SK-N-SH (cell line): ENCODE results near the gene TMEM179. TPM values are rescaled to one million over a fixed set of nuclear protein-coding genes. Genes with fewer than 3 reads are reported as not detected.

Source experiments
- CTCF ChIA-PET: fragments of 300-600, 350-600 bp; formaldehyde crosslinking; extraction: SDS; loops from one replicate; lab custom pipeline; 2021; lab: Yijun Ruan, JAX
- POLR2A ChIA-PET: fragments of 350-600 bp; sonication (Branson Sonifier 250); formaldehyde crosslinking; extraction: SDS; loops from one replicate; lab custom pipeline; 2020; ENCODE audit warnings: antibody characterized with exemption, inconsistent platforms; lab: Yijun Ruan, JAX
- DNase-seq: peaks from one replicate; pipeline ENCODE4 v3.0.0; 2012
- H2AFZ ChIP-seq: fragments of 200-600 bp; sonication (generic); 2 replicates; pipeline ENCODE4 v1.8.1; 2016; ENCODE audit warnings: antibody characterized with exemption, mild to moderate bottlenecking, low read depth
- H3F3A ChIP-seq: fragments of 200-600 bp; sonication (generic); replicated peaks from 2 replicates; pipeline ENCODE3; 2016; ENCODE audit warnings: antibody characterized with exemption, mild to moderate bottlenecking; ENCODE audit not compliant: insufficient read depth
- H3K27ac ChIP-seq, 2 experiments: fragments of 200-500 bp in 1 of 2; fragments of 200-600 bp in 1 of 2; sonication (Bioruptor generic) in 1 of 2; sonication (generic), shearing (Covaris generic) in 1 of 2; 2 replicates each; pipeline versions ENCODE4 v1.5.1 to v1.6.1; 2014 to 2016; ENCODE audit warnings: low read depth in 2 of 2, inconsistent platforms in 1 of 2, low read length in 1 of 2, mild to moderate bottlenecking in 1 of 2, mixed read lengths in 1 of 2
- H3K27me3 ChIP-seq: fragments of 200-600 bp; sonication (generic), shearing (Covaris generic); 2 replicates; pipeline ENCODE4 v1.6.1; 2016; ENCODE audit warnings: mixed run types; ENCODE audit not compliant: insufficient read depth
- H3K36me3 ChIP-seq, 2 experiments: fragments of 200-500 bp in 1 of 2; fragments of 200-600 bp in 1 of 2; sonication (Bioruptor generic) in 1 of 2; sonication (generic) in 1 of 2; replicated peaks in 1 of 2; 2 replicates each; pipeline versions ENCODE3 to v1.5.1; 2014 to 2016; ENCODE audit warnings: low read length in 1 of 2, mild to moderate bottlenecking in 1 of 2; ENCODE audit not compliant: insufficient read depth in 2 of 2, control insufficient read depth in 1 of 2
- H3K4me1 ChIP-seq, 2 experiments: fragments of 200-500 bp in 1 of 2; fragments of 200-600 bp in 1 of 2; sonication (Bioruptor generic) in 1 of 2; sonication (generic), shearing (Covaris generic) in 1 of 2; 2 replicates each; pipeline versions ENCODE4 v1.5.1 to v1.6.1; 2014 to 2016; ENCODE audit warnings: low read depth in 1 of 2, low read length in 1 of 2, mixed run types in 1 of 2; ENCODE audit not compliant: insufficient read depth in 2 of 2, control insufficient read depth in 1 of 2
- H3K4me2 ChIP-seq: fragments of 200-600 bp; sonication (generic), shearing (Covaris generic); 2 replicates; pipeline ENCODE4 v1.6.1; 2017; ENCODE audit warnings: mixed run types
- H3K4me3 ChIP-seq, 2 experiments: fragments of 200-500 bp in 1 of 2; fragments of 200-600 bp in 1 of 2; sonication (Bioruptor generic) in 1 of 2; sonication (generic), shearing (Covaris generic) in 1 of 2; 2 replicates each; pipeline versions ENCODE4 v1.5.1 to v1.8.1; 2014 to 2016; ENCODE audit warnings: low read depth in 2 of 2, inconsistent platforms in 1 of 2, low read length in 1 of 2, mild to moderate bottlenecking in 1 of 2, mixed read lengths in 1 of 2, moderate library complexity in 1 of 2
- H3K79me2 ChIP-seq: fragments of 200-600 bp; sonication (generic); 2 replicates; pipeline ENCODE4 v1.8.1; 2017; ENCODE audit warnings: mild to moderate bottlenecking; ENCODE audit not compliant: insufficient read depth
- H3K9ac ChIP-seq: fragments of 200-600 bp; sonication (generic); 2 replicates; pipeline ENCODE4 v1.6.1; 2017; ENCODE audit warnings: mixed run types
- H3K9me2 ChIP-seq: fragments of 200-600 bp; sonication (generic); 2 replicates; pipeline ENCODE4 v1.6.1; 2017; ENCODE audit warnings: mixed run types
- H3K9me3 ChIP-seq: fragments of 200-600 bp; sonication (generic); 2 replicates; pipeline ENCODE4 v1.6.1; 2017; ENCODE audit warnings: mixed run types, mild to moderate bottlenecking, moderate library complexity
- H4K20me1 ChIP-seq: fragments of 200-600 bp; sonication (generic); 2 replicates; pipeline ENCODE4 v1.6.1; 2017; ENCODE audit warnings: mild to moderate bottlenecking, mixed run types; ENCODE audit not compliant: insufficient read depth
- CHD2 ChIP-seq: fragments of 150-350 bp; IDR thresholded peaks from 2 replicates; pipeline ENCODE4 v1.6.1; 2018; ENCODE audit warnings: low read length; ENCODE audit not compliant: partially characterized antibody
- EP300 ChIP-seq, 2 experiments: IDR thresholded peaks; 2 replicates each; pipeline versions ENCODE4 v1.4.0 to v1.6.1; 2012; ENCODE audit warnings: borderline replicate concordance in 1 of 2, low read depth in 1 of 2, low read length in 1 of 2
- FOSL2 ChIP-seq: IDR thresholded peaks from 2 replicates; pipeline ENCODE4 v1.4.0; 2012; ENCODE audit warnings: low read depth, mild to moderate bottlenecking, moderate library complexity, borderline replicate concordance
- FOXJ3 ChIP-seq: sonication (generic); formaldehyde crosslinking; IDR thresholded peaks from 2 replicates; pipeline ENCODE4 v1.5.1; 2020; ENCODE audit warnings: mild to moderate bottlenecking, missing genetic modification reagents
- GABPA ChIP-seq: IDR thresholded peaks from 2 replicates; pipeline ENCODE4 v1.4.0; 2012; ENCODE audit warnings: low read depth, mild to moderate bottlenecking
- GATA2 ChIP-seq: sonication (generic); formaldehyde crosslinking; IDR thresholded peaks from 2 replicates; pipeline ENCODE4 v1.5.0; 2020; ENCODE audit warnings: mild to moderate bottlenecking, missing genetic modification reagents
- MEF2A ChIP-seq: IDR thresholded peaks from 2 replicates; pipeline ENCODE4 v1.4.0; 2012; ENCODE audit warnings: low read depth, borderline replicate concordance
- MXI1 ChIP-seq: IDR thresholded peaks from 2 replicates; pipeline ENCODE4 v1.6.1; 2012; ENCODE audit warnings: mild to moderate bottlenecking, low read depth, low read length, improper control_type of control experiment
- RFX5 ChIP-seq: IDR thresholded peaks from 2 replicates; pipeline ENCODE4 v1.6.1; 2012; ENCODE audit warnings: mild to moderate bottlenecking, improper control_type of control experiment, low read length
- YY1 ChIP-seq: IDR thresholded peaks from 2 replicates; pipeline ENCODE4 v1.4.0; 2012; ENCODE audit warnings: low read depth, mild to moderate bottlenecking
- whole genome bisulfite sequencing: methylation state at CpG from one replicate; pipeline ENCODE4 v1.1.6; 2017; ENCODE audit warnings: low lambda C conversion rate; 5-methylcytosine and 5-hydroxymethylcytosine counted together
- polyA plus RNA-seq, 3 experiments: library from polyadenylated mRNA; depleted of rRNA; stranded (reverse); fragments of >200 nt; gene quantifications; 2 replicates each; pipeline ENCODE4 v1.2.3, GENCODE V29; 2012
- TF ChIP-seq, protein P1 (sequence below): fragments of 150-350 bp; IDR thresholded peaks from 2 replicates; pipeline ENCODE4 v1.6.1; 2017; ENCODE audit warnings: antibody characterized with exemption, low read length, low read depth, borderline replicate concordance
- TF ChIP-seq, protein P2 (sequence below): IDR thresholded peaks from 2 replicates; pipeline ENCODE4 v1.4.0; 2012; ENCODE audit warnings: low read depth, borderline replicate concordance

TMEM179 gene
- polyA plus RNA-seq, 1 of the 3 experiments (the other 2 are of a cell fraction), result 1.7 TPM

GRCh38 chr14:104586832-104587620 lies 17.5 kb downstream of the TMEM179 start:
- ChIA-PET POLR2A (interaction anchor here (0.6 to 1.1 kb wide), 2 partner anchors 17 to 151 kb away, joined by 3 read pairs; no protein-coding TSS in a partner anchor), CTCF (interaction anchor here (0.8 to 2.3 kb wide), 4 partner anchors 23 to 503 kb away, joined by 3 to 12 read pairs (median 6); no protein-coding TSS in a partner anchor)
- TF ChIP-seq EP300 (IDR thresholded peaks at IDR 0.05; ENCODE audit: borderline replicate concordance in 1 of 2, low read depth in 1 of 2, low read length in 1 of 2), result peak in 1 of 2 experiments; percentile 40; a peak in 1 of 4 replicates
- TF ChIP-seq FOXJ3, result peak; percentile 49; the same call in 1 of the 2 replicates
- TF ChIP-seq CHD2, result no peak
- H4K20me1 ChIP-seq, result no peaks in the 10 kb centered on the region
- no peak overlapping the region for H2AFZ ChIP-seq
- peak; percentile 82 for DNase-seq
- no peak overlapping the region for H3K4me2 ChIP-seq
- no peaks in the 10 kb centered on the region for H3K9me2 ChIP-seq
- no peaks in the 10 kb centered on the region for H3K9me3 ChIP-seq
- H3F3A ChIP-seq, result no peaks in the 10 kb centered on the region
- H3K9ac ChIP-seq, result no peak overlapping the region
- no peaks in the 10 kb centered on the region for H3K27me3 ChIP-seq
- no peaks in the 10 kb centered on the region for H3K36me3 ChIP-seq
- no peaks in the 10 kb centered on the region for H3K79me2 ChIP-seq
- H3K4me1 ChIP-seq, result peaks cover 0 to 95% of the 10 kb centered on the region in 2 experiments; a peak in 1 of 4 replicates
- H3K27ac ChIP-seq, result peak overlapping the region in 1 of 2 experiments; percentile 97; a peak in 2 of 4 replicates
- no peak overlapping the region for H3K4me3 ChIP-seq
- WGBS, result 80% methylated on average over 2 of the region's 19 CpGs

GRCh38 chr14:104585966-104586697 lies 18.4 kb downstream of the TMEM179 start:
- TF ChIP-seq GABPA (no peak), YY1 (no peak), MEF2A (no peak), MXI1 (no peak), GATA2 (CRISPR knock-in tag) (no peak), RFX5 (no peak), FOSL2 (no peak)
- TF ChIP-seq, protein P1, sequence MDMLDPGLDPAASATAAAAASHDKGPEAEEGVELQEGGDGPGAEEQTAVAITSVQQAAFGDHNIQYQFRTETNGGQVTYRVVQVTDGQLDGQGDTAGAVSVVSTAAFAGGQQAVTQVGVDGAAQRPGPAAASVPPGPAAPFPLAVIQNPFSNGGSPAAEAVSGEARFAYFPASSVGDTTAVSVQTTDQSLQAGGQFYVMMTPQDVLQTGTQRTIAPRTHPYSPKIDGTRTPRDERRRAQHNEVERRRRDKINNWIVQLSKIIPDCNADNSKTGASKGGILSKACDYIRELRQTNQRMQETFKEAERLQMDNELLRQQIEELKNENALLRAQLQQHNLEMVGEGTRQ, result no peak
- TF ChIP-seq, protein P2, sequence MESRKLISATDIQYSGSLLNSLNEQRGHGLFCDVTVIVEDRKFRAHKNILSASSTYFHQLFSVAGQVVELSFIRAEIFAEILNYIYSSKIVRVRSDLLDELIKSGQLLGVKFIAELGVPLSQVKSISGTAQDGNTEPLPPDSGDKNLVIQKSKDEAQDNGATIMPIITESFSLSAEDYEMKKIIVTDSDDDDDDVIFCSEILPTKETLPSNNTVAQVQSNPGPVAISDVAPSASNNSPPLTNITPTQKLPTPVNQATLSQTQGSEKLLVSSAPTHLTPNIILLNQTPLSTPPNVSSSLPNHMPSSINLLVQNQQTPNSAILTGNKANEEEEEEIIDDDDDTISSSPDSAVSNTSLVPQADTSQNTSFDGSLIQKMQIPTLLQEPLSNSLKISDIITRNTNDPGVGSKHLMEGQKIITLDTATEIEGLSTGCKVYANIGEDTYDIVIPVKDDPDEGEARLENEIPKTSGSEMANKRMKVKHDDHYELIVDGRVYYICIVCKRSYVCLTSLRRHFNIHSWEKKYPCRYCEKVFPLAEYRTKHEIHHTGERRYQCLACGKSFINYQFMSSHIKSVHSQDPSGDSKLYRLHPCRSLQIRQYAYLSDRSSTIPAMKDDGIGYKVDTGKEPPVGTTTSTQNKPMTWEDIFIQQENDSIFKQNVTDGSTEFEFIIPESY, result no peak
- no peaks in the 10 kb centered on the region for H3K27me3 ChIP-seq
- H3K9me2 ChIP-seq, result no peaks in the 10 kb centered on the region
- peaks cover 0 to 98% of the 10 kb centered on the region in 2 experiments; a peak in 1 of 4 replicates for H3K4me1 ChIP-seq
- no peaks in the 10 kb centered on the region for H3K79me2 ChIP-seq
- ChIA-PET POLR2A (interaction anchor here (0.5 to 1.1 kb wide), 3 partner anchors 9 to 150 kb away, joined by 3 to 4 read pairs (median 3); no protein-coding TSS in a partner anchor), CTCF (interaction anchor here (2.3 kb wide), 1 partner anchor 54 kb away, joined by 8 read pairs; no protein-coding TSS in a partner anchor)
- 52% methylated on average over 23 of the region's 24 CpGs for WGBS
- H3K27ac ChIP-seq, result peak overlapping the region in 1 of 2 experiments; percentile 97; a peak in 2 of 4 replicates
- no peak overlapping the region for H2AFZ ChIP-seq
- H3F3A ChIP-seq, result no peaks in the 10 kb centered on the region
- H3K36me3 ChIP-seq, result no peaks in the 10 kb centered on the region
- H4K20me1 ChIP-seq, result no peaks in the 10 kb centered on the region
- H3K9ac ChIP-seq, result no peak overlapping the region
- DNase-seq, result no peak
- H3K4me3 ChIP-seq, result no peak overlapping the region
- no peak overlapping the region for H3K4me2 ChIP-seq
- no peaks in the 10 kb centered on the region for H3K9me3 ChIP-seq
